HG03066 (cell line): ENCODE data around the gene STK35.
"Not testable (repeated sequence)": the region's sequence is repeated elsewhere in the genome, so short reads cannot be mapped to it uniquely, and the experiment has no call there.

ENCODE experiments used
- ATAC-seq: cut with Tn5 transposase; IDR thresholded peaks from one replicate; pipeline ENCODE4 v1.9.1; 2021; ENCODE audit warnings: low read depth; ENCODE audit not compliant: unreplicated experiment

Gene STK35

DNA sequence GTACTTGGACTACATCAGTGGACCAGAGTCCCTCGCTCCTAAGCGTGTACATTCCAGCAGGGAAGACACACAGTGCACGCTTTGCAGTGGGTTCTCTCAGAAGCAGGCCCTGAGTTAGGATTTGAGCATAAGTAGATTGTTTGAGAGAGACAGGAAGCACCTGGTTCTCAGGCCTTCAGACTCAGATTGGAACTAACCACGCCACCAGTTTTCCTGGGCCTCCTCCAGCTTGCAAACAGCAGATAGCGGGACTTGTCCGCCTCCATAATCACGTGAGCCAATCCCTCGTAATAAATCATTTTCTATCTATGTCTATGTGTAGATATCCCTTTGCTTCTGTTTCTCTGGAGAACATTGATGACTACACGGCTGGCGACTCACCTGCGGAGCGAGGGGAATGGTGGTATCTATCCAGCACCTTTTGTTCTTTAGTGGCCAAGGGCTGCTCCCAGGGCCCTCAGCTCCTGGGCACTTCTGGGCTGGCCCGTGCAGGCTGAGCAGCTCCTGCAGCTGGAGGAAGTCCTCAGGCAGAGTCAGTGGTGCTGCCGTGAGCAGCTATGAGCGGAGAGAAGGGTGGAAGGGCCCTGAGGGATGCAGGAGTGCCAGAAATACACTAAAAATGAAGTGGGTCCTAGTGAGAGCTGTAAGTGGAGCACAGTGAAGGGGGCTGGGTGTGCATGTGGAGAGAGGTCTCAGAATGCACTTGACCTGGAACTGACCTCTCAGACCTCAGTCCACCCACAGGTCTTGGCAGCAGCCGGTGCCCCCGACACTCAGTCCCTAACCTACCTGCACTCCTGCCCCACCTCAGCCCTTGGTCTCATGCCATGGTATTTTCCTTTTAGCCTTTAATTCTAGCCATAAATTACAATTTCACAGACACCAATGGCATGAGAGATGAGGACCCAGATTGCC is 76.9 kb downstream of the STK35 start:
- no peak for ATAC-seq

DNA sequence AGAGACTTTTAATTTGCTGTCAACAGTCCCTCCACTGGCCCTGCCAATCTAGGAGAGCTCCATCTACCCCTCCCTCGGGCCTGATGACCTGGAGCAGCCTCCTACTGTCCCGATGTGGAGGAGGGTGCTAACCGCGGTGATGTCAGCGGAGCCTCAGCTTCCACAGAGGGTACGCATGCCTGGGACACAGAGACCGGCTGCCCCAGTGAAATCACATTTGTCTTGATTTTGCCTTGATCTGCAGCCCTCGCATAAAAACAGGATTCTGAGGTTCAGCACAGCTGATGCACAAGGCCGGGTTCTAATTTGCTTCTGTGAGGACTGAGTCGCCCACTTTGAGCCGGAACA is 77.6 kb downstream of the STK35 start:
- ATAC-seq = no peak

DNA sequence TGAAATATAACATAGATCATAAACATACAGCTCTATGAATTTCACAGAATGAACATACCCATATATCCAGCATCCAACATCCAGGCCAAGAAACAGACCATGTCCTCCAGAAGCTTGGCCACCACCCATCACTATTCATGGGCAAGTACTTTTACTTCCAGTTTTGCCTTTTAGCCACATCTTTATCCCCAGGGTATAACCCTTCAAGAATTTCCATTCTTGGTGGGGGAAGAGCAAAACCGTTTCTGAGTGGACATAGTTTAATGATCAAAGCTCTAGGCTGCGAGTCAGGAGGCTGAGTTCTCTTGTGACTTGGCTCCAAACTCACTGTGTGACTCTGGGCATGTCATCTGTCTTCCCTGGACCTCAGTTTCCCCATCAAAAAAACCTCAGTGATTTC is 78.3 kb downstream of the STK35 start:
- no peak for ATAC-seq

DNA sequence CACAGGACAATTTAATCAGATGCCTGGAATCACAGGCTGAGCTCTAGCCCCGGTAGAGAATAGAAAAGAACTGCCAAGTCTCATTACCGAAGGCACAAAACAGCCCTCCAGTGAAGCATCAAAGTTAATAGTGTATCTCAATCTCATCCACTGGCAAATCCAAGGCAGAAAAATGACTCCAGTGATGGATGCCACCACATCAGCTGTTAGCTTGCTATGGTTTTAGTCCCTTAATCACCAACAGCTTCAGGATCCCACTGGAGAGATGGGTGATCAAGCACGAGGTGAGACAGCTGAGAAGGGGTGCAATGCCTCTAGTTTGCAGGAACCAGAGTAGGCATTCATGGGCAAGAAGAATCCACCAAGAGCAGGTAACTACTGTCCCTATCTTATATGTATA is 81.8 kb downstream of the STK35 start:
- no peak for ATAC-seq

DNA sequence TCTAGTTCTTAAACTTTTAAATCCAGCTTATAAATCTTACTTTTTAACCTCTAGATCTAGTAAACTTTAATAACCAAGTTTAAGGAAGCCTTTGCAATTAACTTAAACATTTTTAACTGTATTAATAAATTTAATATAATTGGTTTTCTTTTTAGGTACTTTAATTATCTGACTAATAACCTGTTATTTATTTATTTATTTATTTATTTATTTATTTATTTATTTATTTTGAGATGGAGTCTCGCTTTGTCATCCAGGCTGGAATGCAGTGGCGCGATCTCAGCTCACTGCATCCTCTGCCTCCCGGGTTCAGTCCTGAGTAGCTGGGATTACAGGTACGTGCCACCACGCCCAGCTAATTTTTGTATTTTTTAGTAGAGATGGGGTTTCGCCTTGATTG is 83.3 kb downstream of the STK35 start:
- not testable (repeated sequence) for ATAC-seq

DNA sequence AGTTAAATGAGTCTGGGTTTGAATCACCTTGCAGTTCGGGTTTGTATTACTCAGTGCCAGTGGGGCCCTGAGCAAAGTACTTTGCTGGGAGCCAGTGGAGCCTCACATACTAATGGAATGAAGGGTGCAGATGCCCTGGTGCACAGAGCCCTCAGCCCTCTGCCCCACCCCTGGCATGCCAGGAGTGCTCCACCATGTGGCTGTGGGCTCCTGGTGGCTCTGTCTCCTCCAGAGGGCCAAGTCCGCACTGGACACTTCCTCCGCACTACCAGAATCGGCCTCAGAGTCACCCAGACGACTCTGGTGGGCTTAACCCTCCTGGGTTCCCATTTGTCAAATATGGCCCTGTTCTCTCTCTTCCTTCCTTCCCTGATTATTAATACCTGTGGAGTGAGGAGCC is 94.0 kb downstream of the STK35 start:
- ATAC-seq = no peak

DNA sequence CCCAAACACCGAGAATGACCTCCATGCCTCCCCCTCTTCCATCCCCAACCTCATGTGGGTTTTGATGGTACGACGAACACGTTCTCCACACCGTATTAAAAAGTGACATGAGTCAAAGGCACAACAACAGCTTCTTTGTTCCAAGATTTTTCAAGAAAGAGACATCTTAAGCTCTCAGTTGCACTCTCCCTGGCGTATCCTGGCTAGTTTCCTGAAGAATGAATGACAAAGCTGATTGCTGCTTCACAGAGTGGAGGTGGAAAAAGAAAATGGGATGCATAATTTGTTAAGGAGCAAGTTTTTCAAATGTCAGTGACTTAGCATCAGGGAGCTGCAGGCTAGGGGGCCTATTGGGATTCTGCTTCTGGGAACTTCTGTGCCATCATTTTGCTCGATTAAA is 95.5 kb downstream of the STK35 start:
- ATAC-seq = no peak
